ENCODE results near the gene MTUS2.

MTUS2 gene

GRCh38 chr13:29448174-29448573 is 628.0 kb downstream of the MTUS2 start:
- H3K4me3 ChIP-seq (replicated peaks; ENCODE audit: insufficient read depth, low read length) = no peak overlapping the region
- H3K27me3 ChIP-seq (ENCODE audit: insufficient read depth, poor library complexity, severe bottlenecking) = peaks cover 3% of the 10 kb centered on the region
- TF ChIP-seq REST (IDR thresholded peaks at IDR 0.05; ENCODE audit: insufficient replicate concordance, low read depth) (no peak), GABPA (IDR thresholded peaks at IDR 0.05; ENCODE audit: low read depth) (no peak), CTCF (IDR thresholded peaks at IDR 0.05; ENCODE audit: insufficient read depth, low read length) (no peak), POLR2AphosphoS5 (IDR thresholded peaks at IDR 0.05; ENCODE audit: low read depth) (0 out of 2 replicates have a peak, but pooled peaks have one; percentile 24), SPI1 (IDR thresholded peaks at IDR 0.05; ENCODE audit: borderline replicate concordance, low read depth) (peak; percentile 71; the same call in 1 of the 2 replicates)
- peak in 1 of 2 experiments; percentile 57 for DNase-seq (ENCODE audit: low read depth in 1 of 2, low spot score in 1 of 2)
- H3K27ac ChIP-seq (replicated peaks) = no peak overlapping the region

- TF ChIP-seq REST (IDR thresholded peaks at IDR 0.05; ENCODE audit: insufficient replicate concordance, low read depth) (no peak), SPI1 (IDR thresholded peaks at IDR 0.05; ENCODE audit: borderline replicate concordance, low read depth) (no peak), GABPA (IDR thresholded peaks at IDR 0.05; ENCODE audit: low read depth) (no peak), CTCF (IDR thresholded peaks at IDR 0.05; ENCODE audit: insufficient read depth, low read length) (no peak), POLR2AphosphoS5 (IDR thresholded peaks at IDR 0.05; ENCODE audit: low read depth) (no peak)
- H3K27me3 ChIP-seq (ENCODE audit: insufficient read depth, poor library complexity, severe bottlenecking) = no peaks in the 10 kb centered on the region
- no peak overlapping the region for H3K27ac ChIP-seq (replicated peaks)
- no peak overlapping the region for H3K4me3 ChIP-seq (replicated peaks; ENCODE audit: insufficient read depth, low read length)
- DNase-seq (ENCODE audit: low read depth in 1 of 2, low spot score in 1 of 2) = no peak
Measured at GRCh38 chr13:29449726-29450125, 629.6 kb downstream of the MTUS2 start.

GRCh38 chr13:29451976-29452375 is 631.8 kb downstream of the MTUS2 start:
- TF ChIP-seq CTCF (IDR thresholded peaks at IDR 0.05; ENCODE audit: insufficient read depth, low read length) (no peak), SPI1 (IDR thresholded peaks at IDR 0.05; ENCODE audit: borderline replicate concordance, low read depth) (no peak), POLR2AphosphoS5 (IDR thresholded peaks at IDR 0.05; ENCODE audit: low read depth) (no peak), GABPA (IDR thresholded peaks at IDR 0.05; ENCODE audit: low read depth) (no peak), REST (IDR thresholded peaks at IDR 0.05; ENCODE audit: insufficient replicate concordance, low read depth) (no peak)
- no peak overlapping the region for H3K4me3 ChIP-seq (replicated peaks; ENCODE audit: insufficient read depth, low read length)
- H3K27me3 ChIP-seq (ENCODE audit: insufficient read depth, poor library complexity, severe bottlenecking) = no peaks in the 10 kb centered on the region
- no peak overlapping the region for H3K27ac ChIP-seq (replicated peaks)
- no peak for DNase-seq (ENCODE audit: low read depth in 1 of 2, low spot score in 1 of 2)

Measured in HL-60 (cell line).